ENCODE data around the gene DHX29.
A peak's percentile ranks its signal among the peaks of the same experiment; 100 is the strongest.
"Not testable (repeated sequence)": the region's sequence is repeated elsewhere in the genome, so short reads cannot be mapped to it uniquely, and the experiment has no call there.

DHX29 gene

GRCh38 chr5:55307383-55308253, at the start of gene DHX29, which contains the start of gene MTREX:
Gene DHX29, minus strand, starts transcription at chr5:55307694. Its CDS starts 121 bp downstream, at chr5:55307573.
Gene MTREX, plus strand, starts transcription at chr5:55307989. Its CDS starts 25 bp downstream, at chr5:55308014.
- peak; percentile 96 for DNase-seq

- DNase-seq, result no peak
Measured at GRCh38 chr5:55356896-55357295, 49.4 kb upstream of the DHX29 start.

- DNase-seq, result no peak
Measured at GRCh38 chr5:55350754-55351153, 43.3 kb upstream of the DHX29 start.

GRCh38 chr5:55347786-55348185, 40.3 kb upstream of the DHX29 start:
- no peak for DNase-seq

GRCh38 chr5:55345327-55345726, 37.8 kb upstream of the DHX29 start:
- no peak for DNase-seq

GRCh38 chr5:55344392-55344992, 37.0 kb upstream of the DHX29 start:
- peak; percentile 77 for DNase-seq

GRCh38 chr5:55343609-55344008, 36.1 kb upstream of the DHX29 start:
- DNase-seq, result no peak

GRCh38 chr5:55343107-55343506, 35.6 kb upstream of the DHX29 start:
- no peak for DNase-seq

- no peak for DNase-seq
Measured at GRCh38 chr5:55338810-55339243, 31.3 kb upstream of the DHX29 start.

- DNase-seq, result no peak
Measured at GRCh38 chr5:55338092-55338613, 30.7 kb upstream of the DHX29 start.

GRCh38 chr5:55333811-55334210, 26.3 kb upstream of the DHX29 start:
- no peak for DNase-seq

- DNase-seq, result no peak
Measured at GRCh38 chr5:55333017-55333416, 25.5 kb upstream of the DHX29 start.

GRCh38 chr5:55331321-55331720, 23.8 kb upstream of the DHX29 start:
- DNase-seq, result no peak

GRCh38 chr5:55327281-55327680, 19.8 kb upstream of the DHX29 start:
- DNase-seq, result no peak

GRCh38 chr5:55325621-55326020, 18.1 kb upstream of the DHX29 start:
- peak; percentile 55 for DNase-seq

- peak; percentile 80 for DNase-seq
Measured at GRCh38 chr5:55324815-55325418, 17.4 kb upstream of the DHX29 start.

GRCh38 chr5:55324006-55324405, 16.5 kb upstream of the DHX29 start:
- DNase-seq, result no peak

- no peak for DNase-seq
Measured at GRCh38 chr5:55320571-55320970, 13.1 kb upstream of the DHX29 start.

GRCh38 chr5:55319491-55319890, 12.0 kb upstream of the DHX29 start:
- no peak for DNase-seq

- not testable (repeated sequence) for DNase-seq
Measured at GRCh38 chr5:55318237-55318636, 10.7 kb upstream of the DHX29 start.

- DNase-seq, result peak; percentile 71
Measured at GRCh38 chr5:55316837-55317236, 9.3 kb upstream of the DHX29 start.

- DNase-seq, result no peak
Measured at GRCh38 chr5:55316289-55316688, 8.8 kb upstream of the DHX29 start.

GRCh38 chr5:55313870-55314617, 6.5 kb upstream of the DHX29 start:
- DNase-seq, result no peak

All from hematopoietic multipotent progenitor cell treated with erythropoietin and hydrocortisone succinate and interleukin-3 and kit ligand, for 4 days (in vitro differentiated cells).